RPMI8226 (cell line): ENCODE data around the gene HBS1L.
"Not testable (repeated sequence)": the region's sequence is repeated elsewhere in the genome, so short reads cannot be mapped to it uniquely, and the experiment has no call there.

ENCODE experiments used
- DNase-seq: peaks from one replicate; pipeline ENCODE4 v3.0.0-alpha.2; 2015

The HBS1L gene

DNA sequence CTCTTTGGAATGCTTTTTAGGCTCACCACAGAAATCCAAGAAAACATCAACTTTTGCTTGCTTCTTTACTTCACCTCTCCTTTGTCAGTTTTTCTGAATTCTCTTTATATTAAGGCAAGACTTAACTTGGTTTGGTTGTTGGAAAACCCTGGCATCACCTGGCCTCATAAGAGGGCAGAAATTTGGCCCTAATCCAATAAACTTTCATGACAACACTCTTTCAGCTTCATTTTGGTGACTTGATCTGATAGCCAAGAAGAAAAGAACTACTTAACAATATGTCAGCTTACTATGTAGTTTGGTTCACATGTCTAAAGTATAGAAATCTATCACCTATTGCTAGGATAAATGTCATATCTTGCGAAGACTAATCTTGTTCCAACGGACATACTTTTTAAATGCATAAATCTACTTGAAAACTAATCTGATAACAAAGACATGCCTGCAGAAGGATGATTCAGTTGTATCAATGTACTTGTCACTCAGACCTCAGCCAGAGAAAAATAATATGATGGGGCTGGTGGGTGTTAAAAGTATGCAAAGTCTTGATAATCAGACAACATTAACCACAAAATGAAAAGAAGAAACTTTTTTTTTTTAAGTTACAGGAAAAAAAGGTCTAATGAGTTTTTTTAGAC is 19.3 kb upstream of the HBS1L start:
- no peak for DNase-seq

DNA sequence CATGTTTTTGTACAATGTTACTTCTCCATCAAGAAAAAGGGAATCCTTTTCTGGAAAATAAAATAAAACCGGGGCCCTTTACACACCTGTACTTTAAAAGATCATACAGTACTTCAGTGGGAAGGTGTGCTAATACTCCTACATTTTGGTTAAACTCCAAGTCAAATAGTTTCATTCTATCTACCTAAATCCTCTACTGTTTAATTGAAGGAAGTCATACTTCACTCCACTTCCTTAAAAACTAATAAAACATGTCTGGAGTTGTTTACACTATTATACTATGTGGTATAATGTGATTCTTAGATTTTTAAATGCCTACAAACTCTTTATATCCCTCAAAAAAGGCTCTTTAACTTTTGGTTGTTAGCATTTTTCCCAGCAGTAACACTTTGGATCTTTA is 18.6 kb upstream of the HBS1L start:
- no peak for DNase-seq

DNA sequence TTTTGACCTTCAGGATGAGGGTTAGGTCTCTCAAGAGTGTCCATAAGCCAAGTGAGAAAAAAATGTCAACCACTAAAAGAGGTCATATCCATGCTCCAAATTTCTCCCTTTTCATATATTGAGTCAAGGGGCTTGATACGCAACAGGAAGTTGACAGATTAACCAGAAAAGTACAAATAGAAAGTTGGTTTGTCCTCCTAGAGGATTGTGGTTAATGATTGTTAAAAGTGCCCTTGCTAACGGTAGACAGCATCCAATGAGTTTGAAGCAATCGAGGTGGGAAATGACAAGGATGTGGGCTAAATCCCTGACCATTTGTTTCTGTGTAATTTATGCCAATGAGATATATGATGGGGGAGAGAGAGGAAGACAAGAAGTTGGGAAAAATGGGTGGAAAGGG is 18.1 kb upstream of the HBS1L start:
- DNase-seq, result no peak

DNA sequence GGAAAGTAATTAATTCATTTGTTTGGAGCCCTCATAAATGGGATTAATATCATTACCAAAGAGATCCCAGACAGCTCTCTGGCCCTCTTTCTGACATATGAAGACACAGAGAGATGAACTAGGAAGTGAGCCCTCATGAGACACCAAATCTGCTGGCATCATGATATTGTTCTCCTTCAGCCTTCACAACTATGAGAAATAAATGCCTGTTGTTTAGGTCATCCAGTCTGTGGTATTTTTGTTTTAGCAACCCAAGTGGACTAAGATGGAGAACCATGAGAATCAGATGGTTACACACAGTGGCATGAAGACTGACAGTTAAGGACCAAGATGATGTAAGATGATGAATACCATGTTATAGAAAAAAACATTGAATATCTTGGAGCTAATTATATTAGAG is 16.9 kb upstream of the HBS1L start:
- DNase-seq, result no peak

DNA sequence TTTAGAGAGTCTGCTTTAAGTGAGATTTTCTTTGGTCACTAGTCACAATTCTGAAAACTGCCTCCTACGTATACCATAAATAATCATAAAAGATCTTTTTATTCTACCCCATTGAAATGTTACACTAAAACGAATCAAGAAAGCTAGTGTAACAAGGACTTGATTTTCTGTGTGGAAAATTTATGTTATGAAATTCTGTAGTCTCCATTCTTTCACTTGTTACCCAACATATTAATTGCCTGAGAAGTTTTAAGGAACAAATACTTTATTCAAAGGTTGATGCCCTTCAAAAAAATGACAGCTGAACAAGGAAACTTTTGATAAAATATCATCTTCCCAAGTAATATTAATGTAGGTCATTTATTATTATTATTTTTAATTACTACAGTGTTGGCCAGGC is 13.3 kb upstream of the HBS1L start:
- DNase-seq, result no peak

DNA sequence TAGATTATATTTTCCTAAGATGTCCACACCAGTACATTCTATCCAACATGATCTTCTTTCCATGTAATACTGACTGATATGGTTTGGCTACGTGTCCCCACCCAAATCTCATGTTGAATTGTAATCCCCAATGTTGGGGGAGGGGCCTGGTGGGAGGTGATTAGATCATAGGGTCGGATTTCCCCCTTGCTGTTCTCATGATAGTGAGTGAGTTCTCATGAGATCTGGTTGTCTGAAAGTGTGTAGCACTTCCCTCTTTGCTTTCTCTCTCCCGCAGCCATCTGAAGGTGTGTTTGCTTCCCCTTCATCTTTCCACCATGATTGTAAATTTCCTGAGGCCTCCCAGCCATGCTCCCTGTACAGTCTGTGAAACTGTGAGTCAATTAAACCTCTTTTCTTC is 12.2 kb upstream of the HBS1L start:
- no peak for DNase-seq

DNA sequence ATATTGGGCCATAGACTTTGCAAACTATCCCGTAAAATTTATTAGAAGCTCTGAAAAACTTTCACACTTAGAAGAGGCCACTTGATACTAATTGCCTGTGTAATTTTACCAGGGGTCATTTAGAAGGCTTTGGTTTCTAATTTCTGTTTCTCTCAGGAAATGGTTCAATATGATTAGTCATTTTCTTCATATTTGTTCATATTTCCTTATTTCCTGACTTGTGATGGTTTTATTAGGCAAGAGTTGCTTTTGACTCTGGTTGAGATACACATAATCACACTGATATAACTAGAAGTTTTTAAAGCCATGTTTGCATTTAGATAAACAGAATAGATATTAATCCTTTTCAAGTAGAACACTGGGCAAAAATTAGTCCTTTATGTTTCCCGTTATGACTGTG is 11.8 kb upstream of the HBS1L start:
- no peak for DNase-seq

DNA sequence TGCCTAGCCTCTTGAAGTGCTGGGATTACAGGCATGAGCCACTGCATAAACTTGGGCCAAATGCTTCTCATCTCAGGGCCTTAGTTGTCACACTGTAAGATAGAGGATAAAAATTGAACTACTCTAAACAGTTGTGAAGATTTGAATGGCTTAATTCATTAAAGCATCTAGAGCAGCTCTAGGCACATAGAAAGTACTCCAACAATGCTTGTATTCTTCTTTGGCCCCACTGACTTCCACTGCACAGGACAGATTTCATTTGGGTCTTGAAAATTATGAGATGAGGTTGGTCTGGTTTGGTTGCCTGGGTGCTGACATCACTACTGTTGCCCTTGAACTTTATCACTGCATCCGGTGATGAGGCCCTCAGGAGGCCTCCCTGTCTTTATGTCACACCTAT is 10.0 kb upstream of the HBS1L start:
- no peak for DNase-seq

DNA sequence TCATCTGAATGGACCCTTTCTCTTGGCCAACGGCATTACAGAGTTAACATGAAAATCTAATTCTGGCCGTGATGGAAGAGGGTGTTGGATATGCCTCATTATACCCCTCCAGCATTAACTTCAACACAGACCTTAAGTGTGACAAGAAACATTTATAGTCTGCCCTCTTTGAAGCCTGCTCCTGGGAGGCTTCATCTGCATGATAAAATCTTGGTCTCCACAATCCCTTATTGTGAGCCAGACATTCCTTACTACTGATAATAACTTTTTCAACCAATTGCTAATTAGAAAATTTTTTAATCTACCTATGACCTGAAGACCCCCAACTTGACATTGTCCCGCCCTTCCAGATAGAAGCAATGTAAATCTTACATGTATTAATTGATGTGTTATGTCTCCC is 9.3 kb upstream of the HBS1L start:
- DNase-seq, result no peak

DNA sequence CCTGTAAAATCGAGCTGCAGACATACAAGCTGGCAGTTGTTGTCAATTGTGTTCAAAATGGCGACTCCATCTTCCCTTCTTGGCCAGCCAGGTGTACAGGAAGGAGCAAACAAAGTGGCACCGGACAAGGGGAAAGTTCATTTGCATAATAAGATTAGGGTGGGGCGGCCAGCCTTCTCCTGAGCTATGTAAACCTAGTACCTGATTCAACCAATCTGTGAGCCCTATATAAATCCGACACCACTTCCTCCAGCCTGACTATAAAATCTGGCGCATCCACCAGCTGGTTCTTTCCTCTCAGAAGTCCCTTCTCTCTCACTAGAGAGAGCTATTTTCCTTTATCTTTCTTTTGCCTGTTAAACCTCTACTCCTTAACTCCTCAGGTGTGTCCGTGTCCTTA is 8.1 kb upstream of the HBS1L start:
- peak; percentile 30 for DNase-seq

DNA sequence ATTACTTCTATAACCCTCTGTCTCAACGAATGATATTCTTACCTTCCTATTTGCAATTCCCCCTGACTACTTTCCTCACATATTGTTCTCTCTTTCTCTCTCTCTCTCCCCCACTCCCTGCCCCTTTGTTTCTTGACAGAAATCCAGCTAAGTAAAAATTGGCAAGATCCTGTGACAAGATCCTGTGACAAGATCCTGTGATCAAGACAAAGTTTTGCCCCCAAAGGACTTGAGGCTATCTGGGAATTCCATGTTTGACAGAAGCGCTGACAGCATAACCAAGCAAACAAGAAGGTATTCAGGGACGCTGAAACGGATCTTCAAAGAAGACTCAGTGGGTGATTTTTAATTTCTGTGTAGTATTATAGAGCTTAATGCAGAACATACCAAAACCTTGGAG is 5.5 kb upstream of the HBS1L start:
- DNase-seq, result no peak

DNA sequence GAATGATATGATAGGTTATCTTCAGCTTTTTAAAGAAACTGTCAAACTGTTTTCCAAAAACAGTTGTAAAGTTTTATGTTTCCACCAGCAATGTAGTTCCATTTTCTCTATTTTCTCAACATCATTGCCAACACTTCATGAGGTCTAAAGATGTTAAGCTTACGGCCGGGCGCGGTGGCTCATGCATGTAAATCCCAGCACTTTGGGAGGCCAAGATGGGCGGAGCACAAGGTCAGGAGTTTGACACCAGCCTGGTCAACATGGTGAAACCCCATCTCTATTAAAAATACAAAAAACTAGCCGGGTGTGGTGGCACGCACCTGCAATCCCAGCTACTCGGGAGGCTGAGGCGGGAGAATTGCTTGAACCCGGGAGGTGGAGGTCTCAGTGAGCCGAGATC is 3.7 kb upstream of the HBS1L start:
- not testable (repeated sequence) for DNase-seq

DNA sequence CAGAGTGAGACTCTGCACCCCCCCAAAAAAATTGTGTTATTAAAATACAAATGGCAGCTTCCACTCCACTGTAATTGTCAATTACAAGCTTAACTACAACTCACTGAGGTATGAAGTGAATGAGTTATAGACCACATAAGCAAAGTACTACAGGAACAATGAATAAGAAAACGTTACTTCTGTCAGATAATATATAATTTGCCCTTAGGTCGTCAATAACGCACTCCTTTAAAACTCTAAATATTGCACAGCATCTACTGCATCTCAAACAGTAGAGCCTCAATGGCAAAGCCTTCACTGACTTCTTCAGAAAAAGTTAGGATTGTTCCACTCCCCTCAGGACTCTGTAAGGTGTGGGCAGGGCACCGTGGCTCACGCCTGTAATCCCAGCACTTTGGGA is 2.0 kb upstream of the HBS1L start:
- no peak for DNase-seq

DNA sequence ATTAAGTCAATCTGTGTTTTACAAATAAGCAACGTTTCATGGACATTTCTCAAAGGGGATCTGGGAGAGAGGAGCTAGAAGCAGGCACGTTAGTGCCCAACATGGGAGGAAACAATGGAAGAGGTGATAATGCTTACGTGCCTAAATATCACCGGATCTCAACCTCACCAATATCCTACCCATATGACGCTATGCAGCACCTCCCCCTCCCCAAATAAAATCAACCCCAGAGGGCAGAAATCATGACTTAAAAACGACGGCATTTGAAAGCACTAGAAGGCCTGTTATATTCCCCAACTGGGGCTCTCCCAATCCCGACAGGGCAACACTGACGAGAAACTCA is 425 bp downstream of the HBS1L start:
- DNase-seq, result no peak

DNA sequence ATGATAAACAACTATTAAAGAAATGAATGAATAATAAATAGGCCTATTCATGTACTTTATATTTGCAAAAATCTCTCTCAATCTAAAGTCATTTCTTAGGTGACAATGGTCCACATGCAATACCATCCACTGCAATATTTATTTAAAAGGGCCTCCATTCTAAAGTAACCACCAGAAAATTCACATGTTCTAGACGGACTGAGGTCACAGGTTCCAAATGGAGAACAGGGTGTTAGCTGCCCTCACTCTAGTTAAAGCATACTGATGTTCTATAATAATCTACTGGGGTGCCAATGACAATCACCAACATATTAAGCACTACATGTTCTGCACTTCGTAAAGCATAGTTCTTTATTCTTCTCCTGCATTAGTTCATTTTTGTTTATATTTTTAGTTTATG is 1.2 kb downstream of the HBS1L start:
- DNase-seq, result no peak

DNA sequence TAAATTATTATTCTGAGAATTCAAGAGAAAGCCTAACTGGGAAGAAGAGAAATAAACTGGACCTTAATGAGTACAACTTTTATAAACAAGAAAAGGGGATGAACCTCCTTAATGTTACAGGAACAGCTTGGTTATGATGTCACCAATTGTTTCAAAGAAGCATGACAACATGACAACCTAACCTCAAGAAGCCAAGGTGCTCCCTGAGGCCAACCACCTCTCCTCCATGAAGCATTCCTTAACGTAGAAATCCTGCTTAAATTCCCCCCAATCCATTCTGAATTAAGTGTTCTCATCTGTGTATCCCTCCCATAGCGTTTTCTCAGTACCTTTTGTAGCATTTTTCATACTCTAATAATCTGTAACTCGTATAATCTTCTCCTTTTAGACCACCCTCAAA is 1.7 kb downstream of the HBS1L start:
- no peak for DNase-seq

DNA sequence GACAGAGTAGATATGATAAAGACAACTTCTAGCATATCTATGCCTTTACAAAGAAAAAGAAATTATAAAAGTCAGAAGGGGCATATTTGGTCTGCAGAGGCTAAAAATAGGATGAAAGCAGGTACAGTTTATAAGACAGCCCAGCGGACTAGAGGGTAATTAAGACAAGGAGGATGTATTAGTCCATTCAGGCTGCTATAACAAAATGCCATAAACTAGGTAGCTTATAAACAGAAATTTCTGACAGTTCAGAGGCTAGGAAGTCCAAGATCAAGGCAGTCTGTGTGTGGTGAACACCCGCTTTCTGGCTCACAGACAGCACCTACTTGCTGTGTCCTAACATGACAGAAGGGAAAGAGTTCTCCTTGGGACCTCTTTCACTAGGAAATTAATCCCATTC is 5.7 kb downstream of the HBS1L start:
- no peak for DNase-seq

DNA sequence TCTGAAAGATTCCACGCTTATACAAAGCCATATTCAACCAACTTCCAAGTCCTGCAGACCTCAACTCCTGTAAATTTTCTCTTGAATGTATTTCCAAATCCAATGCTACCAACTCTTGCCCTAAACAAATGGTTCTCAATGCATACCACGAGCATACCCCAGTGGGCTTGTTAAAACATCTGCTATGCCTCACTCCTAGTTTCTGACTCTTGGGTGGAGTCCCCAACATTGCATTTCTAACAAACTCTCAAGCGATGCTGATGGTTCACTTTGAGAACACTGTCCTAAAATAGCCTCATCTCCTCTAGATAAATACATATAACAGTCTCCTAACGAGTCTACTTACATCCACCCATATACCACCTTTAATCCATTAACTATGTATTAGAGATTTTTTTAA is 7.3 kb downstream of the HBS1L start:
- no peak for DNase-seq

DNA sequence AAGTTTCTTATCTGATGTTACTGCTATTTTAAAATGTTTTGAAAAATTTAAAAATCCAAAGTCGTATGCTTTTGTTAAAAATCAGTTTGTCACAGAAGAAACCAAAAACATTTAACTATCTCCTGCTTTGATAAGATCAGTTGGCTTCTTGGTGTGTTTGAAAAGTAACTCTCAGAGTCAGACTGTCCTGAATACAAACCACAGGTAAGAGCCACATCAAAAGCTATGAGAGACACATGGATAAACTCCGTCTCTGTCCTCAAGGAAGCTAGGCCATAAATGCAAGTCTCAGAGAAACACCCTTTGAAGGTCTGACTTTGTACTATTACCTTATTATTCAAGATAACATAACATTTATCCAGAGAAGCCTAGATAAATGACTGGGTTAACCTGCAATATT is 7.7 kb downstream of the HBS1L start:
- no peak for DNase-seq

DNA sequence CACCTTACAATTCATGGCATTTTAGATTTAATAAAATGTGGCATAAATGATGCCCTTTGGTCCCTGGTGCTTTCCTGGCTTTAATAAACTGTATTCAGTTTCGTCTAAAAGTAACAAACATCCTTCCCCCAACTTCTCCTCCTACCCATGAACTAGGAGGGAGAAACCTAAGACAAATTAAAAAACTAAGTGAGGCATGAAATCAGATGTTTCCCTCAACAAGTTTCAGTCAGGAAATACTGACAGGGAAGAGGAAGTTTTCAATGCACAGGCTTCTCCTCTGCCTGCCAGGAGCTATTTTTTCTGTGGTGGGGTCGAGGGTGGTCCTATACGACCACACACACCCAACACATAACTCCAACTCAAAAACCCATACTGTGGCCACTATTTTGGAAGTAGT is 10.0 kb downstream of the HBS1L start:
- DNase-seq, result no peak

DNA sequence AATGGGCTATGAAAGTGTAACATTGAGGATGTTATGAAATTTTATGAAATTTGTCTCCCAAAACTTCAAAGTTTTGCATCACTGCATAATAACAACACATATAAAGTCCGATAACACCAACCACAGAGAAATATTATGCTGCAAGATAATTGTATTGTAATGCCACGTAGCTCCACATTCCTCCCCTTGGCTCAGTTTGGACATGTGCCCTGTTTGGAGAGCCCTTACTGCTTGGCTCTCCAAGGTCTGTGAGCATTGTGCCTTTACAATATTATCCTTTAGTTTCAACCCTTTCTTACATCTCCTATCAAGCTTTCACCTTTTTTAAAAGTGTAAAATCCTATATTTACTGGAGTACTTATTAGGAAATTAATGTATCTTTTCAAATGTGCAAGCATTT is 10.8 kb downstream of the HBS1L start:
- no peak for DNase-seq

DNA sequence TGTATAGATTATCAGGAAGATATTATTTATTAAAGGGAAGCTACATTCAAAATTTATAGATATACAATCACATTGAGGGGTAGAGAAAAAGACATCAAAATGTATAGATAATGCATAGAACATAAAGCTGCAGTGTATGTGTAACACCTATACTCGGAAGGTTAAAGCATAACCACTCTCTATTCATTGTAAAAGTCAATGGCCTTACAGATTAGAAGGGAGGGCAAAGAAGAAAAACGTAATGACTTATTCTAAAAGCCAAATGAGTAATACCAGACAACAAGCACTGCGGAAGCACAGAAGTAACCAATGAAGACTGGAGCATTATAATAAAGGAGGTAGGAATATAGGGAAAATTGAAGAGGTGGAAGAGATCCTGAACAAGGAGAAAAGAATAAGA is 11.3 kb downstream of the HBS1L start:
- DNase-seq, result no peak

DNA sequence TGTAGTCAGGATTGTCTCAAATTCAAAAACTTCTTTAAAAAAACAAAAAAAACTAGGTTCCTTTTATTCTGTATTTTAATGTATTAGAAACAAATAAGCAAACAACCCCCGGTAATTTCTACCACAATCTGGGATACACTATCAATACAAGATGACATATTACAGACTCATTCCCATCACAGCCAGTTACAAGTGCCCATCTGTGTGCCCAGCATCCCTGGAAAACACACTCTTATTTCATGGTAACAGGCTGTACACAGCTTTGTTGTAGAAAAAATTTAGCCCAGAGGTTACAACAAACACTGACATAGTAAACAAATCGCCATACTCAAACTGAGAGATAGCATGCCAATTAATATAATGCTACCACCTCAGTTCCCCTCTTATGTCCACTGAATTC is 16.3 kb downstream of the HBS1L start:
- DNase-seq, result no peak

DNA sequence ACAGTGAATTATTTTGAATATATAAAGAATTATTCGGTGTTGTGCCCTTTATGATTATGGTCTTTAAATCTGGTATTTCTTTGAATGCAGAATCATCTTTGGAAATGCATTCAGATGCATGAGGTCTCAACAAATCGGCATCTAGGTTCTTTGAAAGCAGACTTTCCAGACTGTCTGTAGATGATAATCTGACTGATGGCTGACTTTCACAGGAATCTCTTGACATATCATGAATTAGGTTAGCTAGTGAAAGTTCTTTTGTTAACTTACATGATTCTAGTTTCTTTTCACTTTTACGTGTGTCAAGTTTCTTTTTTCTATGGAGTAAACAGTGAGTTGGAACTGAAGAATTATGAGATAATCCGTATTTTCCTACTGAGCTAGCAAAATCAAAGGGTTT is 17.1 kb downstream of the HBS1L start:
- DNase-seq, result no peak

DNA sequence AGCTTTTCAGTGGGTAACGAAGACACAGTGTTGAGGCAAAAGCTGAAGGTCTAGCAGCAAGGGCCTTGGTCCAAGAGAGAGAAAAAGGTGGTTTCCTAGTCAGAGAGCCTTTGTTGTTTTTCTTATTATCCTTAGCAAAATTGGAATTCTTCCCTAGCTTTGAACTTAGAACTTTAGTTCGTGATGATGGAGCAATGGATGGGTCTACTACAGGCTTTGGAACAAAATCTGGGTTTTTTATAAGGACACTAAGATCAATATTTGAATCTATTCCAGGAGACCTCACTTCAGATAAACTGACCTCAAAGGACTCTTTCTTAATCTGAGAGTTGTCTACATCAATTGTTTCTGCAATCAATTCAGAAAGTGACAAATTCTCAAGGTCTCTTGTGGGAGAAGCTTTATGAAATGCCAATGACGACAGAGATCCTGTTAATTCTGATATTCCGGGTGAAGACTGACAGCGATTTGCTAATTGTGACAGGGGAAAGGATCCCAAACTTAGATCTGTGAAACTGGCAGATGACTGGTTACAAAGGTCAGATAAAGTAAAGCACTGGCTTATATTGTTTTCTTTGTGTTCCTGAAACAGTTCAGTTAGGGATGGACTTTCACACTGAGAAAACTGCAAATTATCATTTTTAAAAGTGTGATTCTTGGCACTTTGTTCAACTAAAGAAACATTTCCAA is 17.7 kb downstream of the HBS1L start:
- no peak for DNase-seq

DNA sequence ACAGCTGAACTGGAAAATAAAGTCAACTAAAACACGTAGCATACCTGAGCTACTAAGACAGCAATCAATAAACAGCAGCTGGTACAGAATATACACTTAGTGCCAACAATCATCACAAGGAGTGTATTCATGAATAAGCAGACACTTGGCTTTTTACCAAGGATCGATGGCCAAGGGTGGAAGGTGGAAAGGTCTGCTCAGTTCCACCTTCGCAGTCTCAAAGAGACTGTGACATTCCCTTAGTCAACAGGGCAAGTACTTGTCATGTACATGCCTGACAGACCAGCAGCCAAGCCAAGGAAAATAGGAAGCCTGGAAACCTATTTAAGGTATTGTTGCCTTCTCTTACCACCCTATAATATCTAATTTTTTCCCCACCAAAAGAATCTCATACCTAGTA is 21.4 kb downstream of the HBS1L start:
- no peak for DNase-seq
